ENCODE results near the gene TENM3.

DNA sequence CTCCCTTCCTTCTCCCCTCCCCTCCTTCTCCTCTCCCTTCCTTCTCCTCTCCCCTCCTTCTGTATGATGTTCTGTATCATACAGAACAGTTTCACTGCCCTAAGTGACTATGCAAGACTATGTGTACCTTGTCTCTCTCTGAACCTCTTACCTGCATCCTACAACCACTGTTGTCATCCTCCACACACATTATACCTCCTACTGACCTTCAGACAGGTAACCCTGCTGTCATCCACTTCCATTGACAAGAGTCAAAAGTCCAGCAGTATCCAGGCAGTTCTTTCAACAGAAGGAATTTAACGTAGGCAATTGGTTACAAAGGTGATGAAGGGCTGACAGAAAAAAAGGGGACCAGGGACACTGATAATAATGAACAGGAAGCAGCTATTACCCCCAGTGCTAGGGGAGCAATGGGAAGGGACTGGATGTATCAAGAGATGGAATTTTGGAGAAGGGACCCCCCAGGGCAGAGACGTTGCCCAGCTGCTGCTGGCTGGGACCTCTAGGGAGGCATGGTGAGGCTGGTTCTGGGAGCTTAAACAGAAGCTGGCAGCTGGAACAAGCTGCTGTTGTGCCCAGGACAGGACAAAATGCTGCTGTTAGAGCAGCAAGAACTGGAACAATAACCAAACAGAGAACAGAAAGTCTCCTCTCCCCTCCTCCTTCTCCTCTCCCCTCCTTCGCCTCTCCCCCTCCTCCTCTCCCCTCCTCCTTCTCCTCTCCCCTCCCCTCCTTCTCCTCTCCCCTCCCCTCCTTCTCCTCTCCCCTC is 589.3 kb downstream of the TENM3 start:
- TF ChIP-seq SP2 (IDR thresholded peaks at IDR 0.05; ENCODE audit: low read length) = no peak
- no peak for TF ChIP-seq GABPA (IDR thresholded peaks at IDR 0.05; ENCODE audit: borderline replicate concordance, insufficient read depth, low read length)
